Measurements from ENCODE around the gene EIF3B. TPM values are rescaled to one million over a fixed set of nuclear protein-coding genes. Genes with fewer than 3 reads are reported as not detected.
A peak's percentile ranks its signal among the peaks of the same experiment; 100 is the strongest.
"Not testable (repeated sequence)": the region's sequence is repeated elsewhere in the genome, so short reads cannot be mapped to it uniquely, and the experiment has no call there.

EIF3B gene
- polyA plus RNA-seq, 3 donors = 64.8 to 130 (median 74.6) TPM

DNA sequence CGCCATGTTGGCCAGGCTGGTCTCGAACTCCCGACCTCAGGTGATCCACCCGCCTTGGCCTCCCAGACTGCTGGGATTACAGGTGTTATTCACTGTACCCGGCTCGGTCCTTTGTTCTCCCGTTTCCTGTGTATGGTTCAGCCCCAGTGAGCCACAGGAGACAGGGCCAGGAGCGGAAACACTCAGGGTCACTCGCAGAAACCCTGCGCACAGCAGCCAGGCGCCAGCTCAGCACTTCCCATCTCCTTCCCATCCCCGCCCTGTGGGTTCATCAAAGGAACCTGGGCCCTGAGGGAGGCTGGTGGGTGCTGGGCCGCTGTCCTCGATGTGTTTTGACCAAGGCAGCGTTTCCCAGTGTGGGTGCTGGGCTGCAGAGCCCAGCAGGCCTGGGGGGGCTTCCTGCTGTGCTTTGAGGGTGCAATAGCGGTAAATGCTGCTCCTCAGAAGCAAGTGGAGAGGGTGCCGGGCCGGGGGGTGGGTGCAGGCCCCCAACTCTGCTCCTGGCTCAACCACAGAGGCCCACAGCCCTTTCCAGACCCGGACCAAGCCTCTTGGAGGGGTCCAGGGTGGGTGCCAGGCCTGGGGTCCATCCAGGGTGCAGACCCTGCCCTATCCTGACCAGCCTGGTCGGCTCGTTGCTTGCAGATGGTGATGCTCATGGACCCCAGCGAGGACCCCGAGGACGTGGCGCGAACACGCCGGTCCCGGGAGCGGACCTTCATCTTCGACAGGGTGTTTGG lies 33.4 kb downstream of the EIF3B start:
- no peak overlapping the region for H3K27ac ChIP-seq (ENCODE audit: low read depth, low read length)
- 81 to 89% (median 81%) methylated on average over 30 to 31 of the region's 31 CpGs for WGBS, 3 donors

DNA sequence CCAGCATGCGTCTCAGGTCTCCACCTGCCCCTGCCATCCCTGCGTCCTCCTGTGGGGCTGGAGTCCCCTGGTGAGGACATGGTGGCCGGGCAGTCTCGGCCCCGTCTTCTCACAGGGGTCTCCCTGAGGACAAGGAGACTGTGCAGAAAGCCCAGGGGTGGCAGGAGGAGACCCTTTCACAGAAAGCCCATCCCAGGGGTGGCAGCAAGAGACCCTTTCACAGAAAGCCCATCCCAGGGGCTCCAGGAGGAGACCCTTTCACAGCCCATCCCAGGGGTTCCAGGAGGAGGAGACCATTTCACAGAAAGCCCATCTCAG lies 34.0 kb downstream of the EIF3B start:
- WGBS, 3 donors = 96 to 100% (median 96%) methylated on average over 5 of the region's 5 CpGs
- no peak overlapping the region for H3K27ac ChIP-seq (ENCODE audit: low read depth, low read length)

DNA sequence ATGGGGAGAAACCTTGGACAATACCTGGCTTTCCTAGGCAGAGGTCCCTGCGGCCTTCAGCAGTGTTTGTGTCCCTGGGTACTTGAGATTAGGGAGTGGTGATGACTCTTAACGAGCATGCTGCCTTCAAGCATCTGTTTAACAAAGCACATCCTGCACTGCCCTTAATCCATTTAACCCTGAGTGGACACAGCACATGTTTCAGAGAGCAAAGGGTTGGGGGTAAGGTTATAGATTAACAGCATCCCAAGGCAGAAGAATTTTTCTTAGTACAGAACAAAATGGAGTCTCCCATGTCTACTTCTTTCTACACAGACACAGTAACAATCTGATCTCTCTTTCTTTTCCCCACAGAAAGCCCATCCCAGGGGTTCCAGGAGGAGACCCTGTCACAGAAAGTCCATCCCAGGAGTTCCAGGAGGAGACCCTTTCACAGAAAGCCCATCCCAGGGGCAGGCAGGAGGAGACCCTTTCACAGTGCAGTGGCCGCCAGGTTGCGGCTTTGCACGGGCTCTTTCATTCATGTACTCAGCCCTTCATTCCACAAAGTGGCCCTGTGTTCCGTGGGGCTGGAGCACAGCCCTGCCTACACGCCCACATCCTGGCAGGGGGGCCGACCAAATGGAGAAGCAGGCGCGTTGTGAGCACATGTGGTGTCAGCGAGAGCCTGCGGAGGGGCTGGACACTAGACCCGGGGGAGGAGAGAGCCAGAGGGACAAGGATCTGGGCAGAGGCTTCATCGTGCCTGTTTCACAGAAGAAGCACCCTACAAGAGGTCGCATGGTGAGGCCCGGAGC lies 35.6 kb downstream of the EIF3B start:
- 35 to 58% (median 39%) methylated on average over 16 of the region's 16 CpGs for WGBS, 3 donors
- not testable (repeated sequence) for H3K27ac ChIP-seq (ENCODE audit: low read depth, low read length)

DNA sequence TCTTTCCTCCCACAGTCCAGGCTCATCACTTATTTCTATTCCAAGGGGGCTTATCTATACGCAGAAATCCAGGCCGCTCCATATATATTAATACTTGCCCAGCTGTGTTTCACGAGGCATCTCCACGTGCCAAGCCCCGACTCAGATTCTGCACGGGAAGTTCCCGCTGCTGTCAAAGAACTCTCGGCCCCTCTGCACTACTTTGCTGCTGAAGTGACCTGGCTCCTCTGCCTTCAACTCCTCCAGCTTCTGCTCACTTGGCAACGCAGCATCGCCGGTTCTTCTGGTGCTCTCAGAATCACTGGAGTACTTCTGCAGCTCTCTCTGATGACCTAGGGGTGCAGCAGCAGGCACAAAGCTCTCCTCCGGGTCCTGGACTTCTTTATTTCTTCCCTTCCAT lies 39.1 kb downstream of the EIF3B start:
- WGBS, 3 donors = 32 to 69% (median 36%) methylated on average over 12 of the region's 12 CpGs
- H3K27ac ChIP-seq (ENCODE audit: low read depth, low read length) = no peak overlapping the region

DNA sequence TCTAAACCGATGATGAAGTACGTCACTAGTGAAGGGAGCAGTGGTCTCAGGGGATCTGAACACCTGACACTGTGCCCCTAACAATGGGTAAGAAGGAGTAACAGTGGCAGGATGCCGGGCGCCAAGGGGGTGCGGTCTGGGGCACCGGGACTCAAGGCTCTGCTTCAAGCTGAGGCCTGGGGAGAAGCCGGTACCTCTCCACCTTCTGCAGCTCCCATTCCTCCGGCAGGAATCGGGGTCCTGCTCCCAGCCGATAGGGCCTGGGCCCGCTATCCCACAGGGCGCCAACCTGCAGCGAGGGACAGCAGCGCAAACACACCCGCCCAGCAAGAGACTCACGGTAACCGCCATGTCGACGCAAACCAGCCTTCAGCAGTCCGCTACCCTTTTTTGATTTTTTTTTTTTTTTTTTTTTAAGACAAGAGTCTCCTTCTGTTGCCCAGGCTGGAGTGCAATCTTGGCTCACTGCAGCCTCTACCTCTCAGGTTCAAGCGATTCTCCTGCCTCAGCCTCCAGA lies 40.0 kb downstream of the EIF3B start:
- 92 to 94% (median 92%) methylated on average over 21 of the region's 21 CpGs for WGBS, 3 donors

DNA sequence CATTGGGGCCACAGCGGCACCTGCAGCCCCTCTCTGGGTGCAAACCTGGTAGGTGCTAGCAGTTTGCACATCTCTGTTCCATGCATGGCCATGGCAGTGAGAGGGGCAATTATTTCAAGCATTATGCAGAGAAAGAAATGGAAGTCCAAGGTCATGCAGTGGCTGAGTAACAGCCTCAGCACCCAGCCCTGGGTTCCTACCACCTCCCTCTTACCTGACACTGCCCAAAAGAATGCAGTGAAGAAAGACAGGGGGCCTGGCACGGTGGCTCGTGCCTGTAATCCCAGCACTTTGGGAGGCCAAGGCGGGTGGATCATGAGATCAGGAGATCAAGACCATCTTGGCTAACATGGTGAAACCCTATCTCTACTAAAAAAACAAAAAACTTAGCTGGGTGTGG lies 43.9 kb downstream of the EIF3B start:
- WGBS, 3 donors = 88 to 92% (median 90%) methylated on average over 4 of the region's 4 CpGs
- H3K27ac ChIP-seq (ENCODE audit: low read depth, low read length) = no peak overlapping the region

More for the DNA sequence above, 40.0 kb downstream of the EIF3B start:
- H3K27ac ChIP-seq (ENCODE audit: low read depth, low read length) = no peak overlapping the region

DNA sequence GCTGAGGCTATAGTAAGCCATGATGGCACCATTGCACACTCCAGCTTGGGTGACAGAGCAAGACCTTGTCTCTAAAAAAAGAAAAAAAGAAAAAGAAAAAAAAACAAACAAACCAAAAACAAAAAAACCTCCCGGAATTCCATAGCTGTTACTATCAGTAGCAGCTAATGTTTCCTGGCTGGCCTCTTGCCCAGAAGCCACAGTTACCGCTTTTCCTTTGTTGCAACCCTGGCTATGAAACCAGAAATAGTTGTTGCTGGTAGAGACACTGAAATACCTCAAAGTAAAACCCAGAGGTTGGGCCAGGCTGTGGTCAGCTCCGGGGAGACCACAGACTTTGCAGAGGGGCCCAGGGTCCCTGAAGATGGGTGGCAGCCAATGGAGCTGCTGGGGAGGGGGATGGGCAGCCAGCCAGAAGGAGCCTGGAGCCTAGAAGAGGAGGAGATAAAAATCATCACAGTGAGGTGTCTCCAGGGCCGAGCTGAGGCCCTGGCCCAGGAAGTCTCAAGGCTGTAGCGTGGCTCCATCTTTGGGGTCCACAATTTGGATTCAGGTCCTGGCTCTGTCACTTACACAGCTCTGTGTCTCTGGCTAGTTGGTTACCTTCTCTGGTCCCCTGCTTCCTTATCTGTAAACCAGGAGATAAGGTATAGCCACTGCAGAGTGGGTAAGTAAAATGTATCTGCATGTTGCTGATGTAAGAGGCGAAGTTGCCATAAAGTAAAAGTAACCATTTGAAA lies 45.4 kb downstream of the EIF3B start:
- H3K27ac ChIP-seq (ENCODE audit: low read depth, low read length) = peak overlapping the region; percentile 49
- WGBS, 3 donors = 10 to 21% (median 11%) methylated on average over 6 of the region's 6 CpGs

DNA sequence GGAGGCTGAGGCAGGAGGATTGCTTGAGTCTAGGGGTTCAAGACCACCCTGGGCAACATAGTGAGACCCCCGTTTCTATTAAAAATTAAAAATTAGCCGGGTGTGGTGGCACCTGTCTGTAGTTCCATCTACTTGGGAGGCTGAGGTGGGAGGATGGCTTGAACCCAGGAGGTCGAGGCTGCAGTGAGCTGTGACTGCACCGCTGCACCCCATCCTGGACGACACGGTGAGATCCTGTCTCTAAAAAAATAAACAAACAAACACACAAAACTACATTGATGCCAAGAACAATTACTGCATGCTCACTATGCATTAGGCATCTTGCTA lies 48.0 kb downstream of the EIF3B start:
- no peak overlapping the region for H3K27ac ChIP-seq (ENCODE audit: low read depth, low read length)
- 54 to 65% (median 62%) methylated on average over 6 of the region's 6 CpGs for WGBS, 3 donors

DNA sequence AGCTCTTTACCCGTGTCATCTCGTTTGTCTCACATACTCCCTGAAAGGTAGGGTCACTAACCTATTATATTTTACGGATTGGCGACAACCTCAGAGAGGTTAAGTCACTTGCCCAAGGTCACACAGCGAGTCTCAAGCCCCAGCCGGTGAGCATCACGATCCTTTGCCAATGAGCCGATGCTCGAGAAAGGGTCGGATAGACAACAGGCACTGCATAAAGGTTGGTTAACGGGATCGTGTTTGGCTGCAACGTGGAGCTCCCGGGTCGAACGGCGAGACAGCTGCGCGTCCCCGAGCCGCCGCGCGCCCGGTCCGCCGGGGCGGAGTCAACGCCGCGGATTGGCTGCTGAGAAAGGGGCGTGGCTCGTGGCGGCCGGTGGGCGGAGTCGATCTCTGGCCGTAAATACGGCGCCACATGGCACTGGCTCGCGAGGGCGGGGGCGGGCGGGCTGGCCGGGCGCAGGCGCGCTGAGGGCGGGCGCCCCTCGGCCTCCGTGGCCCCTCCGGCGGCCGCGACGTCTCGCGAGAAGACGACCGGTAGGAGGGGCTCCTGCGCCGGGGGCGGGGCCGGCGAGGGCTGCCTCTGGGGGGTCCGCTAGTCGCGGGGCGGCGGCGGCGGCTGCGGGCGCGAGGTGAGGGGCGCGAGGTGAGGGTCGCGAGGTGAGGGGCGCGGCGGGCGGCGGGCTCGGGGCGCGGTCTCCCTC lies 48.5 kb downstream of the EIF3B start, which contains the start of gene CHST12:
TSS of gene CHST12 (plus strand) at position 598 of the 704 bp plus-strand sequence. CDS start 29,029 bp downstream, outside the sequence.
- 1 to 2% (median 1%) methylated on average over 47 to 80 of the region's 89 CpGs for WGBS, 3 donors
- H3K27ac ChIP-seq (ENCODE audit: low read depth, low read length) = no peak within 1 kb of the TSS

DNA sequence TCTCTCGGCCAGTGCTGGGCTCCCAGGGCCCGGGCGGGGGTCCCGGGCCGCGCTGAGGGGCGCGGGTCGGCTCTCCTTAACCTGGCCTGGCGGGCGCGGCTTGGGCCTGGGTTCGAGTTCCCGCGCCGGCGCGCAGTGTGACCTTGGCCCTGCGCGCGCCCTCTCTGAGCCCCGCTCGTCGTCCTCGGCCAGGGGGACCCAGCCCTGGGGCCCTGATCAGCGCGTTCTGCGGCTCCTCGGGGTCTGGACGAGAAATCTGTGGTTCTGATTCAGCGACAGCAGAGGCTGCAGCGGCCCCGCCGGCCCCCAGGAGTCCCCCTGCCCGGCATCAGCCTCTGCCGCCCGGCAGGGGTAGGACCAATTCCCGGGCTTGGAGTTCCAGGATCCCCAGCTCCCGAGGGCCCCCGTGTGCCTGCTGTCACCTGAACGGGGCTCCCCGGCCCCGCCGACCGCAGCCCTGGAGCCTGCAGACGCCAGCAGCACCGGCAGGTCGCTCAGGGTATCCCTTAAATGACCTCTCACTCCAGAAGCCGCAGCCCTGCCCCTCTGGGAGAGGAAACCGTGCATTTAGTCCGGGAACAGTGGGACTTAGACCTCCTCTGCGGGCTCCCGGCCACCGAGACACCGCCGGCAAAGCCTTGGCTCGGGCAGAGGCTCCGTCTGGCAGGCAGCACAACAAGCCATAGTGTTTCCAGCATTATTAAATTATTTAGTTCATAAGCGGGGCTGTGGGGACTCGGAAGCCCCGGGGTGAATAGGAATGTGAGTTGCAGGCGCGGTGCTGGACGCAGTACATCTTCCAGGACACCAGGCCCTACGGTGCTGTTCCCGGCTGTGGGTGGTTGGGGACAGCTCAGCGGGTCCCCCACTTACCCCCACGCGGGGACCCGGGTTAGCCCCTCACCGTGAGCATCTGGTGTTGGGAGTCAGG lies 49.4 kb downstream of the EIF3B start:
- no peak overlapping the region for H3K27ac ChIP-seq (ENCODE audit: low read depth, low read length)
- WGBS, 3 donors = 1 to 2% (median 1%) methylated on average over 60 to 70 of the region's 71 CpGs

DNA sequence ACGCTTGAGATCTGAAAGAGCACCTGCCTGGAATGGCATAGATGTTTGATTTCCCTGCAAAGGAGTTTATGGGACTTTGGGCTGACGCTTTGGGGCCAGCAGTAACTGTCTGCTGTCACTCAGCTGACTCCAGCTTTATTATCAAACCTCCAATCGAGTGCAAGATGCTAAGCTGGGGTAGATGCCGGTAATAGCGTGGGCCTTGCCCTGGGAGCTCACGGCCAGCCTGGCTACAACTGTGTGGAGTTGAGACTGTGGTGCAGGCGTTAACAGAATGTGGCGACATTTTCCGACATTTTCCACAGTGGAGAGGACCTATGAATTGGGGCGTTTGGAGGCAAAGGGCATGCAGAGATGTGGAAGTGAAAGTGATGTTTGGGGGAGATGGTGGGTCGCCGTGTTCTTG lies 50.1 kb downstream of the EIF3B start:
- WGBS, 3 donors = 48 to 69% (median 52%) methylated on average over 12 of the region's 12 CpGs
- H3K27ac ChIP-seq (ENCODE audit: low read depth, low read length) = no peak overlapping the region

DNA sequence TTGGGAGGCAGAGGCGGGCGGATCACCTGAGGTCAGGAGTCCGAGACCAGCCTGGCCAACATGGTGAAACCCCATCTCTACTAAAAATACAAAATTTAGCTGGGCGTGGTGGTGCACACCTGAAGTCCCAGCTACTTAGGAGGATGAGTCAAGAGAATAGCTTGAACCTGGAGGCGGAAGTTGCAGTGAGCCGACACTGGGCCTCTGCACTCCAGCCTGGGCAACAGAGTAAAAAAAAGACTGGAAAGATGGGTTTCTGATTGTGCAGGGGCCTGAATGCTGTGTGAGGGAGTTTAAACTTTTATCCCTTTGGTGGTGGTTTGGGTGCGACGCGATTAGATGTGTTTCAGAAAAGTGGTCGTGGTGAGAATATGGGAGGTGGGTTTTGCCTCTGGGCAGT lies 50.6 kb downstream of the EIF3B start:
- no peak overlapping the region for H3K27ac ChIP-seq (ENCODE audit: low read depth, low read length)
- 73 to 95% (median 89%) methylated on average over 9 to 10 of the region's 10 CpGs for WGBS, 3 donors

DNA sequence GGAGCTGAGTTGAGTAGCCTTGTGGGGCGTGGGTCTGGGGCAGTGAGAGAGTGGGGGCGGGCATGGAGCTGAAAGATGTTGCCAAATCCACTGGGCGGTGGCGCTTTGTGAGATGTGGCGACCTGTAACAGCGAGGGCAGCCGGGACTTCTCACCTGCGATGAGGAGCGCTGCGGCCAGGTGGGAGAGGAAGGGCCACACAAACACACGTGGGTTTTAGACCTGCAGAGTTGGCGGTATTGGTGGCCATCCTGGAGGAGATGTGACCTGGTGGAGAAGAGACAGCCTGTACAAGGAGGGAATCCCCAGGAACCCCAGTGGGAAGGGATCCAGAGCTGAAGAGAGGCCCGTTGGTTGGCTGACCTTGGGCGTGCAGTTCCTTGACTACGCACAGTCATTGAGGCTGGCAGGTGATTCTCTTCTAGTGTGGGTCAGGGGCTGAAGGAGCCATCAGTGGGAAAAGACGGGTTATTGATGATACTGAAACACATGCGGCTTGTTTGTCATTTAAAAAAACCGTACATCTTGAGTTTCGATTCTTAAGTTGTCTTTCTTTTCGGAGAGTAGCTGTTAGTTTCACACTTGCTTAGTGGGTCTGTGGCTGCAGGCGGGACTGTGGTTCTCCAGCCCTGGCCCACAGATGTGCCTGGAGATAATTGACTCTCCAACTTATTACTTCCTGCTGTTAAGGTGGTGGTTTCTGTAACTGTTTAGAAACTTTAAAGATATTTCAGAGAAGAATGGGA lies 51.1 kb downstream of the EIF3B start:
- H3K27ac ChIP-seq (ENCODE audit: low read depth, low read length) = no peak overlapping the region
- 58 to 74% (median 60%) methylated on average over 21 of the region's 21 CpGs for WGBS, 3 donors

DNA sequence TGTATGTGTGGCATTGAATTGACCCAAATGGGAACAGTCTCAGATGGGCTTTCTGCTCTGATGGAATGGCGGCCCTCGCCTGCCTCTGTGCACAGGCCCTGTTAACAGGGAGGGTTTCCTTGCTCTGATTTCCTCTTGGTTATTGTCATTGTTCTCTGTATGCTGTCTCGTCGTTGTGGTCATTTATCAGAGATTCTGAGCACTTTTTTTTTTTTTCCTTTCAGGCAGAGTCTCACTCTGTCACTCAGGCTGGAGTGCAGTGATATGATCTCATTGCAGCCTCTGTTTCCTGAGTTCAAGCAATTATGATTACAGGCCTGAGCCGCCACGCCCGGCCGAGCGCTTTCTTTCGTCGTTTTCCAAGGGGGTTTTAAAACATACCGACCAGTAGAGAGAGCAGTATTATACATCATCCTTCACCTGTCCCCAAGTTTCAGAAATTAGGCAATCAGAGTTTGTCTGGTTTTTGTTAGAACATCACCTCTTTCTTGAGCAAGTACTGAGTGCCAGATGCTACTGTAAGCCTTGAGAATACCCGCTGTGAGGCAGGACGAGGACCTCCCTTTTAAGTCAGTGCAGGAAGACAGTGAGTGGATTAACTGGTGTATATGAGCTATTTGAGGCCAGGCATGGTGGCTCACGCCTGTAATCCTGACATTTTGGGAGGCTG lies 55.3 kb downstream of the EIF3B start:
- 38 to 76% (median 47%) methylated on average over 15 of the region's 15 CpGs for WGBS, 3 donors
- no peak overlapping the region for H3K27ac ChIP-seq (ENCODE audit: low read depth, low read length)

DNA sequence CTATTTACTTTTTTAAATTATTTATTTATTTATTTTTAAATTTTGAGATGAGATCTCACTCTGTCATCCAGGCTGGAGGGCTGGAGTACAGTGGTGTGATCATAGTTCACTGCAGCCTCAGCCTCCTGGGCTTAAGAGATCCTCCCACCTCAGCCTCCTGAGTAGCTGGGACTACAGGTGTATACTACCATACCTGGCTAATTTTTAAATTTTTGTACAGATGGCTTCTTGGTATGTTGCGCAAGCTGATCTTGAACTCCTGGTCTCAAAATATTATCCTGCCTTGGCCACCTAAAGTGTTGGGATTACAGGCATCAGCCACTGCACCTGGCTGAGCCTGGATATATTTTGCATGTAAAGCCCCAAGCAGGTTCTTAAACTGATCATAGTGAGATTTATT lies 56.4 kb downstream of the EIF3B start:
- WGBS, 3 donors = 94 to 100% (median 98%) methylated on average over 1 of the region's 1 CpG

DNA sequence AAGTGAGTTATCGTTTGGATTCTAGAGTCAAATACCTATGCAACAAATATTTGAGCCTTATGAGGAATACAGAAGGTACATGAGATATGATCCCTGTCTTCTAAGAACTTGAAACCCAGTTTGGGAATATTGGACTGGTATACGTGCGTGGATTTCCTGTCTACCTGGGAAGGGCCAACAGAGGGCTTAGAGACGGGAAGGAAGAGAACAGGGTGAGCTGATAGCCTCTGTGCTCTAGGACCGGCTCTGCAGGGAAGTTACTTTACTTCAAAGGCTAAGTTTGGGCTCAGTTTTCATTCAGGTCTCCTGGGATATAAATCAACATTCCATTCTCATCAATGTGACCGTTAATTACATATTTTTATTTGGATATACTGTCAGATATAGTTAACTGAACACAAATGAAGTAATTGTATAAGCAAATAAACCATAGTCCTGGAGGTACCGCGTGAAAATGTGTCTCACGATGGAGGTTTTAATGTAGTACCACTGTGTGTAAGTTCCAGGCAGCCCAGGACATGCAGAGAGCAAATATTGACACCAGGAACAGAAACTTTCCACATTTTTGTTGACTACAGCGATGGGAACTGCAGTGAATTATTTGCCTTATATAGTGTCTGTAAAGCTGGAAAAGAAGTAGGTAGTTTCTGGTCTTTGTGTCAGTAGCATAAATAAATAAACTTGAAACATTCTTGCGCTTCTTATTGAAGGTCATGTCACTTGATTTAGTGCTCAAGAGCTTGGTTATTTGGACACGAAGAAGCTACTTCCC lies 57.4 kb downstream of the EIF3B start:
- WGBS, 3 donors = 20 to 44% (median 40%) methylated on average over 12 of the region's 12 CpGs

More for the DNA sequence above, 56.4 kb downstream of the EIF3B start:
- no peak overlapping the region for H3K27ac ChIP-seq (ENCODE audit: low read depth, low read length)

More for the DNA sequence above, 57.4 kb downstream of the EIF3B start:
- no peak overlapping the region for H3K27ac ChIP-seq (ENCODE audit: low read depth, low read length)

Data from adipose tissue (tissue), 3 donors.